Renal cortex interstitium (tissue), 11 donors: Measurements from ENCODE around the gene CMC1. TPM values are rescaled to one million over a fixed set of nuclear protein-coding genes. Genes with fewer than 3 reads are reported as not detected.

Source experiments
- DNase-seq, 11 donors: peaks; one replicate each; pipeline ENCODE4 v3.0.0-alpha.2; 2013; ENCODE audit warnings: low read depth in 9 of 11, low spot score in 4 of 11; ENCODE audit errors: extremely low read depth in 1 of 11
- polyA plus RNA-seq, 3 donors: library from polyadenylated mRNA; unstranded; fragments of 120-200 nt; gene quantifications; one replicate each; pipeline ENCODE4 v1.2.1, GENCODE V29; 2013; ENCODE audit not compliant: insufficient read length in 3 of 3

The CMC1 gene
- polyA plus RNA-seq, 3 donors = 27.4 to 32.1 (median 28.7) TPM

GRCh38 chr3:28286595-28286994, 45.2 kb downstream of the CMC1 start:
- DNase-seq = peak in 6 of 11 donors; percentile 3 to 36 (median 20)

- DNase-seq = no peak
Observed at GRCh38 chr3:28287046-28287445, 45.6 kb downstream of the CMC1 start.

GRCh38 chr3:28290863-28291300, 49.5 kb downstream of the CMC1 start:
- DNase-seq = no peak

DNA sequence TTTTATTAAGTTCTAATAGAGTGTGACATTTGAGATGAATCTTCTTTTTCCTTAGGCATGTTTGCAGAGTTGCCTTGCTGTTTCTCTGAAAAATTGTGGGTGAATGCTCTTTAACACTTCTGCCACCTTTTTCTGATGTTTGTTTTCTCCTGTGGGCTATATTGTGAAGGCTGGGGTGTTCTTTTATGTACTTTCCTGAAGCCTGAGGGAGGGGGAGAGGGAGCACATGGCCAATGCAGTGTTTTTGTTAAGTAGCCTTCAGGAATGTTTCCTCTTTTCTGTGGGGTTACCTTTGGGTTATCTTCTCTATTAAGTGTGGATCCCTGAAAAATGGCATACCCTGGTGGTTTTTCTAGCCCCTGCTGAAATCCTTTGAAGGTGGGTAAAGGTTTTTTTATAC, 50.2 kb downstream of the CMC1 start:
- DNase-seq = no peak

DNA sequence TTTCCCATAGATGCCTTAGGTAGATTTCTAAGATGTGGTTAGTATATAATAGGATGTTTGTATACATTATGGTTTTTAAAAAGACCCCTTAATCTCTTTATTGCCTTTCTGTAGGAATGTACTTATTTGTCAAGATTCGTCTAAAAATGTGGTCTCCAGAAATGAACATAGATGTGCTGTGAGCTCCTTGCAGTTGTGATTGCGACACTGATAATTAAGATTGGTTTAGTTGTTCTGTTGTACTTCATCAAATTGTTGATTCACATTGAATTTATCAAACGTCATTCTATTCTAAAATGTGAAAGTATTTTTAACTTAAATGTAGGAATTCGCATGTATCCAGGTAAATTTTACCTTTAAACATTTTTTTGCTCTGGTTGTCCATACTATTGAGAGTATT, 51.2 kb downstream of the CMC1 start:
- DNase-seq = no peak

- no peak for DNase-seq
Observed at GRCh38 chr3:28294667-28295413, 53.4 kb downstream of the CMC1 start.

DNA sequence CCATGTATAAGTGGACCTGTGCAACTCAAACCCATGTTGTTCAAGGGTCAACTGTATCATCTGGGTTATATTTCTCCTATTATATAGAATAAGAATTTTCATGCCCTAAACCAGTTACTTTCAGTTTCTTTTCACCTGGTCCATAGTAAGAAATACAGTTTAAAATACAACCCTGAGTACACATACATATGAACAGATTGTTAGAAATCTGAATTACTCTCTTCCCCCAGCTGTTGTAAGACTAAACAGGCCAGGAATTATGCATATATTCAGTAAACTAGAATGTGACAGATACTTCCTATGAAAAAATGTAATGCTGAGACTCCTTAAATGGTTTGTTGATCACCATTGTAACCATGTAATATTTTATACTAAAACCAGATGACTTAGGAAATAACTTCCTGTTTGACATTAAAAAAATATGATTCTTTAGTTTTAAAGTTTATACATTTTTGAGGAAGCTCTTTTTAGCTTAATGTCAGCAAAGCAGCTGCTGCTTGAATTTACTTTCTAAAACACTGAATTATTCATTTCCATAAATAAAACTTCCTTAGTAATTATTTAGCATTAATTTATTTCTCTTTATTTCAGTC, 54.6 kb downstream of the CMC1 start:
- peak in 3 of 11 donors; percentile 15 to 19 (median 15) for DNase-seq

- DNase-seq = no peak
Observed at GRCh38 chr3:28299705-28300104, 58.3 kb downstream of the CMC1 start.

DNA sequence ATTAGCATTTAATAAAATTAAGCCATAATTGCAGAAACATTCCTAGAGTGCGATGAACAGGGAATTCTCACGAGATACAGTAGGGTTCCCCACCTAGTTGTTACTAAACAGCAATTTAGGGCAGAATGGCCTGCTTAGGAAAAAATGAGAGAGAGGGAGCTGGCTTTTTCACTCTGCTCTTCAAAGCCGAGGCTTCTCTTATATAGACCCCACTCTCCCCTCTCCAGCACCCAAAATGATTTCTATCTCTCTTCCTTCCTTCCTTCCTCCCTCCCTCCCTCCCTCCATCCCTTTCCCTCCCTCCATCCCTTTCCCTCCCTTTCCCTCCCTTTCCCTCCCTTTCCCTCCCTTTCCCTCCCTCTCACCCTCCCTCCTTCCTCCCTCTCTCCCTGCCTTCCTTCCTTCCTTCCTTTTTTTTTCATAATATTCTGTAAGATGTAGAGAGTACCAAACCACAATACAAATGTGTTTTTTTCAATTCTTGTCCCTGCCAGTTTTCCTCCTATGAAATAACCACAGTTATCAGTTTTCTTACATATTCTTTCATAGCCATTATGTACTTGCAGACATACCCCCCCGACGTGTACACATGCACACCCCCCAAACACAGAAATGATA, 59.0 kb downstream of the CMC1 start:
- DNase-seq = no peak

DNA sequence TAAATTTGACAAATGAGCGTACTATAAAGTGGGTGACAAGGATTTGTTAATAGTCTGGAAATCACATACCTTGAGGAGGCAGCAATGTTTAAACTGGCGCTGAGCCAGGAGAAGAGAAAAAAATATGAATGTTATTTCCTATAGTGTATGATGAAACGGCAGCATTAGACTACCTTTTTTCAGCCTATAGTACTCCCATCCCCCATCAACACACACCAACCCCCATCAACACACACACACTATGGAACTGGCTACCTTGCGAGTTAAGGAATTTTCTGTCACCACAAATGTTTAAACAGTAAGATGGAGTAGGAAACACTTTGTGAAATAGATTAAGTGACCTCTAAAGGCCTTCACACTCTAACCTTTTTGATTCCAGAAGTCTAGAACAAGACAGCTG, 60.3 kb downstream of the CMC1 start:
- no peak for DNase-seq

GRCh38 chr3:28308196-28308595, 66.8 kb downstream of the CMC1 start:
- no peak for DNase-seq

- DNase-seq = no peak
Observed at GRCh38 chr3:28315711-28316110, 74.3 kb downstream of the CMC1 start.

DNA sequence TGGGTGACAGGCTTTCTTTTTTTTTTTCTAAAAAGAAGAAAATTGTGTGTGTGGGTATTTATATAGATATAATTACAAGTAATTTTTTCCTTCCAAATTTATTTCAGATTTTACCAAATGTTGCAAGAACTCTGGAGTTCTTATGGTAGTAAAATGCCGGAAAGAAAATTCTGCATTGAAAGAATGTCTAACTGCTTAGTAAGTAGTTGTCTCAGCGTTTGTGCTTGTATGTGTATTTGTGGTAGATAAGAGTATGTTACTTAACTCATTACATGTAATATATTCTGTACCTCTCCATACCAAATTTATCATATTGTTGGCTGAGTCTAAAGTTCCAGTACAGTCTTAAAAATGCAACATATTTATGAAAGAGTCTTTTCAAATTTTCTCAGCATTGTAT, 74.8 kb downstream of the CMC1 start:
- DNase-seq = no peak

- DNase-seq = peak in 1 of 11 donors; percentile 7
Observed at GRCh38 chr3:28317438-28318022, 76.1 kb downstream of the CMC1 start.

DNA sequence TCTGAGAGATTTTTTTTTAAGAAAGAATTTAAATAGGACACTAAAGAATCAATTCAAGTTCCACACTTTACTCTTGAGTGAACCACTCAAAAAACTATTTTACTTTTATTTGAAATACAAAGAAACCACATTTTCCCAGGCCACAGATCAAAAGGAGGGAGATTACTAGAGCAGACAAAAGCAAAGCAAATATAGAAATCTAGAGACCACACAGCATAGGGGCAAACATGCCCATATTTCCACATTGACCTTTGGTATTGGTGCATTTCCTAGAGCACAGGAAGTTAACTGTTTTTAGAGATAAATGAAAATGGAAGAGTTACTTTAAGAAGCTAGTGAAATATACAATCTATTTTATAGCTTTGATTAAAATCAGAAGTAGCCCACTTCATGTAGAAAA, 79.6 kb downstream of the CMC1 start:
- DNase-seq = no peak

- DNase-seq = no peak
Observed at GRCh38 chr3:28322464-28322863, 81.0 kb downstream of the CMC1 start.

GRCh38 chr3:28326458-28326926, 85.1 kb downstream of the CMC1 start:
- no peak for DNase-seq

- DNase-seq = peak in 1 of 11 donors; percentile 22
Observed at GRCh38 chr3:28328188-28329151, 87.1 kb downstream of the CMC1 start.

- no peak for DNase-seq
Observed at GRCh38 chr3:28334552-28334951, 93.1 kb downstream of the CMC1 start.
